ENCODE data around the gene CDC123.
"Not testable (repeated sequence)": the region's sequence is repeated elsewhere in the genome, so short reads cannot be mapped to it uniquely, and the experiment has no call there.

Gene CDC123

GRCh38 chr10:12189426-12189825 lies 6.6 kb upstream of the CDC123 start:
- no peak for FAIRE-seq
- DNase-seq (ENCODE audit: insufficient read length, low spot score), result no peak

- no peak for FAIRE-seq
- DNase-seq (ENCODE audit: insufficient read length, low spot score), result no peak
Observed at GRCh38 chr10:12191715-12192114, 4.3 kb upstream of the CDC123 start.

GRCh38 chr10:12193193-12193592 lies 2.8 kb upstream of the CDC123 start:
- DNase-seq (ENCODE audit: insufficient read length, low spot score) (no peak), FAIRE-seq (no peak)

GRCh38 chr10:12194752-12195271 lies 1.2 kb upstream of the CDC123 start:
- DNase-seq (ENCODE audit: insufficient read length, low spot score) (no peak), FAIRE-seq (no peak)

- FAIRE-seq (no peak), DNase-seq (ENCODE audit: insufficient read length, low spot score) (no peak)
Observed at GRCh38 chr10:12195281-12195602, 746 bp upstream of the CDC123 start.

GRCh38 chr10:12196531-12197211 lies 683 bp downstream of the CDC123 start:
- no peak for FAIRE-seq

GRCh38 chr10:12198156-12198555 lies 2.2 kb downstream of the CDC123 start:
- DNase-seq (ENCODE audit: insufficient read length, low spot score) (no peak), FAIRE-seq (no peak)

More at GRCh38 chr10:12196531-12197211, 683 bp downstream of the CDC123 start:
- no peak for DNase-seq (ENCODE audit: insufficient read length, low spot score)

- FAIRE-seq (no peak), DNase-seq (ENCODE audit: insufficient read length, low spot score) (no peak)
Observed at GRCh38 chr10:12200850-12201249, 4.9 kb downstream of the CDC123 start.

GRCh38 chr10:12201543-12201942 lies 5.6 kb downstream of the CDC123 start:
- FAIRE-seq (no peak), DNase-seq (ENCODE audit: insufficient read length, low spot score) (no peak)

GRCh38 chr10:12202226-12202625 lies 6.2 kb downstream of the CDC123 start:
- DNase-seq (ENCODE audit: insufficient read length, low spot score), result no peak
- FAIRE-seq, result no peak

GRCh38 chr10:12205082-12205481 lies 9.1 kb downstream of the CDC123 start:
- DNase-seq (ENCODE audit: insufficient read length, low spot score) (no peak), FAIRE-seq (no peak)

- DNase-seq (ENCODE audit: insufficient read length, low spot score), result no peak
- FAIRE-seq, result no peak
Observed at GRCh38 chr10:12207114-12207513, 11.1 kb downstream of the CDC123 start.

GRCh38 chr10:12208460-12208859 lies 12.5 kb downstream of the CDC123 start:
- DNase-seq (ENCODE audit: insufficient read length, low spot score) (no peak), FAIRE-seq (no peak)

GRCh38 chr10:12212454-12212853 lies 16.5 kb downstream of the CDC123 start:
- no peak for DNase-seq (ENCODE audit: insufficient read length, low spot score)
- FAIRE-seq, result no peak

GRCh38 chr10:12213621-12214020 lies 17.6 kb downstream of the CDC123 start:
- no peak for FAIRE-seq

GRCh38 chr10:12214093-12214492 lies 18.1 kb downstream of the CDC123 start:
- peak; percentile 74 for FAIRE-seq

More at GRCh38 chr10:12213621-12214020, 17.6 kb downstream of the CDC123 start:
- no peak for DNase-seq (ENCODE audit: insufficient read length, low spot score)

GRCh38 chr10:12214763-12215218 lies 18.8 kb downstream of the CDC123 start:
- FAIRE-seq (peak; percentile 88), DNase-seq (ENCODE audit: insufficient read length, low spot score) (no peak)

More at GRCh38 chr10:12214093-12214492, 18.1 kb downstream of the CDC123 start:
- DNase-seq (ENCODE audit: insufficient read length, low spot score), result no peak

GRCh38 chr10:12218991-12219390 lies 23.0 kb downstream of the CDC123 start:
- FAIRE-seq (no peak), DNase-seq (ENCODE audit: insufficient read length, low spot score) (no peak)

- DNase-seq (ENCODE audit: insufficient read length, low spot score) (no peak), FAIRE-seq (no peak)
Observed at GRCh38 chr10:12221323-12222298, 25.6 kb downstream of the CDC123 start.

GRCh38 chr10:12225444-12225843 lies 29.5 kb downstream of the CDC123 start:
- DNase-seq (ENCODE audit: insufficient read length, low spot score), result no peak
- FAIRE-seq, result no peak

- DNase-seq (ENCODE audit: insufficient read length, low spot score); FAIRE-seq: not testable (repeated sequence)
Observed at GRCh38 chr10:12226438-12226837, 30.4 kb downstream of the CDC123 start.

Data from GM19239 (cell line).